ENCODE data around the gene RAB11A. TPM values are rescaled to one million over a fixed set of nuclear protein-coding genes. Genes with fewer than 3 reads are reported as not detected.

The RAB11A gene
- total RNA-seq, 2 donors from 2014 or later: 178 to 223 TPM

GRCh38 chr15:65832549-65833364 lies 36.5 kb upstream of the RAB11A start:
- intact Hi-C loops (cut with DNase I): loop anchor here (2.0 to 10.0 kb wide), 2 partner anchors 36 to 198 kb away; partner anchors contain the start of gene RAB11A
- peak; percentile 95 for DNase-seq (ENCODE audit: low spot score)
- Histone ChIP-seq H3K4me1 (replicated peaks) (peaks cover 11% of the 10 kb centered on the region), H3K4me3 (peak overlapping the region in 1 of 2 donors; percentile 9), H3K27ac (peak overlapping the region; percentile 81 to 85), H3K27me3 (replicated peaks; ENCODE audit: insufficient read depth) (no peaks in the 10 kb centered on the region), H3K36me3 (no peaks in the 10 kb centered on the region), H3K9me3 (no peaks in the 10 kb centered on the region)
- WGBS: 1% methylated on average over 8 of the region's 8 CpGs
- TF ChIP-seq POLR2A (IDR thresholded peaks at IDR 0.05): peak; percentile 26
- peak in 2 of 4 experiments; percentile 36 to 45 for TF ChIP-seq CTCF (IDR thresholded peaks at IDR 0.05)
- TF ChIP-seq POLR2AphosphoS5 (IDR thresholded peaks at IDR 0.05): peak; percentile 96

- DNase-seq (ENCODE audit: low spot score): no peak
- WGBS: 44% methylated on average over 4 of the region's 4 CpGs
- H3K4me3 ChIP-seq: no peak overlapping the region
- H3K27ac ChIP-seq: peak overlapping the region; percentile 81 to 85
- no peaks in the 10 kb centered on the region for H3K9me3 ChIP-seq
- TF ChIP-seq POLR2A (IDR thresholded peaks at IDR 0.05) (no peak), CTCF (IDR thresholded peaks at IDR 0.05) (no peak), POLR2AphosphoS5 (IDR thresholded peaks at IDR 0.05) (no peak)
- H3K27me3 ChIP-seq (replicated peaks; ENCODE audit: insufficient read depth): no peaks in the 10 kb centered on the region
- peaks cover 11% of the 10 kb centered on the region for H3K4me1 ChIP-seq (replicated peaks)
- intact Hi-C loops (cut with DNase I): loop anchor here (2.0 to 10.0 kb wide), 2 partner anchors 35 to 199 kb away; partner anchors contain the start of gene RAB11A
- no peaks in the 10 kb centered on the region for H3K36me3 ChIP-seq
These were observed 35.6 kb upstream of the RAB11A start for GRCh38 chr15:65833501-65834205.

- 72% methylated on average over 8 of the region's 8 CpGs for WGBS
- Histone ChIP-seq H3K4me1 (replicated peaks) (peaks cover 11% of the 10 kb centered on the region), H3K36me3 (no peaks in the 10 kb centered on the region), H3K9me3 (no peaks in the 10 kb centered on the region), H3K27ac (peak overlapping the region in 1 of 2 donors; percentile 85), H3K27me3 (replicated peaks; ENCODE audit: insufficient read depth) (no peaks in the 10 kb centered on the region), H3K4me3 (no peak overlapping the region)
- no peak for DNase-seq (ENCODE audit: low spot score)
- TF ChIP-seq CTCF (IDR thresholded peaks at IDR 0.05): no peak
- intact Hi-C loops (cut with DNase I): loop anchor here (10.0 kb wide), 1 partner anchor 200 kb away; no protein-coding TSS in a partner anchor
These were observed 34.5 kb upstream of the RAB11A start for GRCh38 chr15:65834603-65835282.

GRCh38 chr15:65835447-65835846 lies 33.8 kb upstream of the RAB11A start:
- H3K27me3 ChIP-seq (replicated peaks; ENCODE audit: insufficient read depth): no peaks in the 10 kb centered on the region
- no peak overlapping the region for H3K4me3 ChIP-seq
- no peak for DNase-seq (ENCODE audit: low spot score)
- H3K9me3 ChIP-seq: no peaks in the 10 kb centered on the region
- H3K4me1 ChIP-seq (replicated peaks): peaks cover 11% of the 10 kb centered on the region
- 22% methylated on average over 4 of the region's 4 CpGs for WGBS
- no peak for TF ChIP-seq POLR2A (IDR thresholded peaks at IDR 0.05)
- TF ChIP-seq CTCF (IDR thresholded peaks at IDR 0.05): no peak
- TF ChIP-seq POLR2AphosphoS5 (IDR thresholded peaks at IDR 0.05): no peak
- H3K27ac ChIP-seq: no peak overlapping the region
- no peaks in the 10 kb centered on the region for H3K36me3 ChIP-seq
- intact Hi-C loops (cut with DNase I): loop anchor here (10.0 kb wide), 1 partner anchor 201 kb away; no protein-coding TSS in a partner anchor

Measured in prostate gland (tissue), 2 donors.